IPS-NIHi11 (cell line): ENCODE measurements around the gene PACC1.
"Not testable (repeated sequence)": the region's sequence is repeated elsewhere in the genome, so short reads cannot be mapped to it uniquely, and the experiment has no call there.

Experiments
- DNase-seq: peaks from one replicate; pipeline ENCODE4 v3.0.0; 2012; ENCODE audit warnings: mixed read lengths, low spot score

The PACC1 gene

GRCh38 chr1:212395678-212396437 is 18.8 kb downstream of the PACC1 start:
- not testable (repeated sequence) for DNase-seq

GRCh38 chr1:212388985-212389716 is 25.5 kb downstream of the PACC1 start:
- DNase-seq = no peak

- no peak for DNase-seq
Observed at GRCh38 chr1:212386029-212386428, 28.7 kb downstream of the PACC1 start.

- DNase-seq = no peak
Observed at GRCh38 chr1:212381397-212382035, 33.2 kb downstream of the PACC1 start.

- no peak for DNase-seq
Observed at GRCh38 chr1:212379366-212379765, 35.3 kb downstream of the PACC1 start.

GRCh38 chr1:212377644-212378043 is 37.0 kb downstream of the PACC1 start:
- no peak for DNase-seq

GRCh38 chr1:212375986-212376385 is 38.7 kb downstream of the PACC1 start:
- no peak for DNase-seq

- DNase-seq = peak; percentile 72
Observed at GRCh38 chr1:212368073-212368484, 46.6 kb downstream of the PACC1 start.

- no peak for DNase-seq
Observed at GRCh38 chr1:212367474-212368072, 47.1 kb downstream of the PACC1 start.

GRCh38 chr1:212366901-212367300 is 47.8 kb downstream of the PACC1 start:
- no peak for DNase-seq

GRCh38 chr1:212364985-212365384 is 49.7 kb downstream of the PACC1 start:
- DNase-seq = no peak

GRCh38 chr1:212359794-212360479 is 54.7 kb downstream of the PACC1 start:
- no peak for DNase-seq

GRCh38 chr1:212355230-212355969 is 59.3 kb downstream of the PACC1 start:
- DNase-seq = no peak

- no peak for DNase-seq
Observed at GRCh38 chr1:212354464-212354863, 60.2 kb downstream of the PACC1 start.

- DNase-seq = no peak
Observed at GRCh38 chr1:212353181-212353580, 61.5 kb downstream of the PACC1 start.

- DNase-seq = no peak
Observed at GRCh38 chr1:212351588-212352362, 62.9 kb downstream of the PACC1 start.

- no peak for DNase-seq
Observed at GRCh38 chr1:212346601-212347000, 68.1 kb downstream of the PACC1 start.

- DNase-seq = no peak
Observed at GRCh38 chr1:212344905-212345304, 69.8 kb downstream of the PACC1 start.

- DNase-seq = no peak
Observed at GRCh38 chr1:212341090-212341489, 73.6 kb downstream of the PACC1 start.

- DNase-seq = no peak
Observed at GRCh38 chr1:212329105-212329504, 85.6 kb downstream of the PACC1 start.
